DOHH2 (cell line): ENCODE data around the gene FNDC11.

ENCODE experiments used
- EZH2phosphoT487 ChIP-seq: fragments of 200-600 bp; sonication (generic); IDR thresholded peaks from 2 replicates; pipeline ENCODE4 v1.6.1; 2017; ENCODE audit warnings: borderline replicate concordance, mild to moderate bottlenecking, antibody characterized with exemption, low read length, moderate library complexity, mixed read lengths
- TF ChIP-seq, protein P1 (sequence below): fragments of 200-600 bp; sonication (generic); IDR thresholded peaks from one replicate; pipeline ENCODE4 v1.5.1; 2014; ENCODE audit warnings: antibody characterized with exemption, mild to moderate bottlenecking, low read depth, low read length; ENCODE audit not compliant: poor library complexity, severe bottlenecking

DNA sequence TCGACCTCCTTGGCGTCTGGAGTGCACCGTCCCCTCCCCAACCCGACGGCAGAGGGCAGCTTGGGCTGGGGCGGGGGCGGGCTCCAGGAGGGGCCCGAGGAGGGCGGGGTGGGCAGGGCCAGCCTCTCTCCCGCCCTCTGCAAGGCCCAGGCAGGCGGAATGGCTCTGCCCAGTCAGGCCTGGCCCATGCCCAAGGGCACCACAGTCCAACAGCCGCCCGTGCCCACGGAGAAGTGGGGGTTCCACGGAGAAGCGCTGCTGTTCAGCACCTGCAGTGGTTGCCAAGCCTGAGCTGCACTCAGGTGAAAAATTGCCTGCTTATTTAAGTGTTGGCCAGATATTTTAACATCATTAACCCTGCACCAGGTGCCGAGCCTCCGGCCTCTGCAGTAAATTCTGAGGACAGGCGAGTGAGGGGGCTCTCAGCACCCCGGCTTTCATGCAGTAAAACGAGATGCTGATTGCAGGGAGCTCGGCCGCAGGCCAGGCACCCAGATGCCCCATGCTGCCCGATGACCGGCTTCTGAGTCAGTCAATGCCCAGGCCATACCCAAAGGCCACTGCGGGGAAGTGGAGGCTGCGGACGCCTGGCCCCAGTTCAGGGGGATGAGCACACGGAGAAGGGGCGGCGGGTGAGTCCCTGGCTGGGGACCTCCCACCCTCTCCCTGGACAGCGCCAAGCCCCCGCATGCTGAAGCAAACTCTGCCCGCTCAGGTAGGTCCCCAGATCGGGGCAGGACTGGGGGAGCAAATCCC lies 6.1 kb upstream of the FNDC11 start, which contains the start of gene SRMS:
- TF ChIP-seq, protein P1, sequence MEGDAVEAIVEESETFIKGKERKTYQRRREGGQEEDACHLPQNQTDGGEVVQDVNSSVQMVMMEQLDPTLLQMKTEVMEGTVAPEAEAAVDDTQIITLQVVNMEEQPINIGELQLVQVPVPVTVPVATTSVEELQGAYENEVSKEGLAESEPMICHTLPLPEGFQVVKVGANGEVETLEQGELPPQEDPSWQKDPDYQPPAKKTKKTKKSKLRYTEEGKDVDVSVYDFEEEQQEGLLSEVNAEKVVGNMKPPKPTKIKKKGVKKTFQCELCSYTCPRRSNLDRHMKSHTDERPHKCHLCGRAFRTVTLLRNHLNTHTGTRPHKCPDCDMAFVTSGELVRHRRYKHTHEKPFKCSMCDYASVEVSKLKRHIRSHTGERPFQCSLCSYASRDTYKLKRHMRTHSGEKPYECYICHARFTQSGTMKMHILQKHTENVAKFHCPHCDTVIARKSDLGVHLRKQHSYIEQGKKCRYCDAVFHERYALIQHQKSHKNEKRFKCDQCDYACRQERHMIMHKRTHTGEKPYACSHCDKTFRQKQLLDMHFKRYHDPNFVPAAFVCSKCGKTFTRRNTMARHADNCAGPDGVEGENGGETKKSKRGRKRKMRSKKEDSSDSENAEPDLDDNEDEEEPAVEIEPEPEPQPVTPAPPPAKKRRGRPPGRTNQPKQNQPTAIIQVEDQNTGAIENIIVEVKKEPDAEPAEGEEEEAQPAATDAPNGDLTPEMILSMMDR = no peak
- TF ChIP-seq EZH2phosphoT487 = no peak
